Stomach (tissue), 4 donors: ENCODE measurements around the gene EXOSC5.

ENCODE experiments used
- CTCF ChIP-seq, 7 experiments: fragments of 450-650 bp in 4 of 7; fragments of 200-600 bp in 3 of 7; sonication (generic) in 3 of 7; IDR thresholded peaks; one replicate each; pipeline ENCODE4 v1.5.1; 2016 to 2019; ENCODE audit warnings: antibody characterized with exemption in 7 of 7, control low read depth in 2 of 7, mild to moderate bottlenecking in 1 of 7
- POLR2A ChIP-seq, 4 donors: fragments of 450-650 bp; IDR thresholded peaks; one replicate each; pipeline ENCODE4 v1.6.1; 2016; ENCODE audit warnings: antibody characterized with exemption in 4 of 4, control low read depth in 2 of 4, mild to moderate bottlenecking in 1 of 4, moderate library complexity in 1 of 4

- TF ChIP-seq CTCF (IDR thresholded peaks at IDR 0.05) (no peak), POLR2A (IDR thresholded peaks at IDR 0.05) (no peak)
These were observed 33.2 kb downstream of the EXOSC5 start, which contains the start of gene B9D2 for GRCh38 chr19:41363753-41364523.
